Activated T-cell treated with anti-CD3 and anti-CD28 coated beads, Interleukin-2, amount 50 U/mL, for 72 hours (primary cell): ENCODE results near the gene TSNAX. TPM values are rescaled to one million over a fixed set of nuclear protein-coding genes. Genes with fewer than 3 reads are reported as not detected.
"Not testable (repeated sequence)": the region's sequence is repeated elsewhere in the genome, so short reads cannot be mapped to it uniquely, and the experiment has no call there.

Source experiments
- ATAC-seq, 2 donors: fragments of 150-1000 bp; cut with Tn5 transposase; replicated peaks in 1 of 2; 2 replicates each; pipeline ENCODE4 v1.10.0; 2021; ENCODE audit warnings: moderate library complexity in 2 of 2, mild to moderate bottlenecking in 1 of 2
- DNase-seq, 2 donors: peaks; one replicate each; pipeline ENCODE4 v3.0.0; 2021 to 2022; ENCODE audit warnings: mixed read lengths in 1 of 2
- H3K27ac Mint-ChIP-seq: one replicate; pipeline ENCODE4 v1.8.0; 2022; ENCODE audit warnings: mild to moderate bottlenecking, moderate library complexity, mixed read lengths
- H3K27me3 Mint-ChIP-seq: one replicate; pipeline ENCODE4 v1.8.0; 2022; ENCODE audit warnings: low read depth, mixed read lengths
- H3K36me3 Mint-ChIP-seq, 2 donors: one replicate each; pipeline ENCODE4 v1.8.0; 2022; ENCODE audit warnings: mixed read lengths in 2 of 2, mild to moderate bottlenecking in 1 of 2; ENCODE audit not compliant: insufficient read depth in 2 of 2
- H3K4me1 Mint-ChIP-seq: one replicate; pipeline ENCODE4 v1.8.0; 2022; ENCODE audit warnings: low read depth, mixed read lengths
- H3K4me3 Mint-ChIP-seq, 2 donors: one replicate each; pipeline ENCODE4 v1.8.0; 2022; ENCODE audit warnings: mild to moderate bottlenecking in 2 of 2, mixed read lengths in 2 of 2, moderate library complexity in 2 of 2
- H3K9me3 Mint-ChIP-seq, 2 donors: one replicate each; pipeline ENCODE4 v1.8.0; 2022; ENCODE audit warnings: mixed read lengths in 2 of 2
- total RNA-seq, 2 donors: library from RNA; stranded (reverse); gene quantifications; one replicate each; pipeline ENCODE4 v1.2.3, GENCODE V29; 2022

The TSNAX gene
- total RNA-seq, 2 donors from 2014 or later: 37.4 to 39.2 TPM

- H3K9me3 Mint-ChIP-seq: no peaks in the 10 kb centered on the region
- peaks cover 31% of the 10 kb centered on the region for H3K4me1 Mint-ChIP-seq
- no peak overlapping the region for H3K27ac Mint-ChIP-seq
- peaks cover 2 to 11% of the 10 kb centered on the region in 2 donors for H3K36me3 Mint-ChIP-seq
- H3K4me3 Mint-ChIP-seq: no peak overlapping the region
- no peaks in the 10 kb centered on the region for H3K27me3 Mint-ChIP-seq
- ATAC-seq (peak in 1 of 2 donors; percentile 26), DNase-seq (no peak)
These were observed 28.9 kb downstream of the TSNAX start for GRCh38 chr1:231557411-231557810.

DNA sequence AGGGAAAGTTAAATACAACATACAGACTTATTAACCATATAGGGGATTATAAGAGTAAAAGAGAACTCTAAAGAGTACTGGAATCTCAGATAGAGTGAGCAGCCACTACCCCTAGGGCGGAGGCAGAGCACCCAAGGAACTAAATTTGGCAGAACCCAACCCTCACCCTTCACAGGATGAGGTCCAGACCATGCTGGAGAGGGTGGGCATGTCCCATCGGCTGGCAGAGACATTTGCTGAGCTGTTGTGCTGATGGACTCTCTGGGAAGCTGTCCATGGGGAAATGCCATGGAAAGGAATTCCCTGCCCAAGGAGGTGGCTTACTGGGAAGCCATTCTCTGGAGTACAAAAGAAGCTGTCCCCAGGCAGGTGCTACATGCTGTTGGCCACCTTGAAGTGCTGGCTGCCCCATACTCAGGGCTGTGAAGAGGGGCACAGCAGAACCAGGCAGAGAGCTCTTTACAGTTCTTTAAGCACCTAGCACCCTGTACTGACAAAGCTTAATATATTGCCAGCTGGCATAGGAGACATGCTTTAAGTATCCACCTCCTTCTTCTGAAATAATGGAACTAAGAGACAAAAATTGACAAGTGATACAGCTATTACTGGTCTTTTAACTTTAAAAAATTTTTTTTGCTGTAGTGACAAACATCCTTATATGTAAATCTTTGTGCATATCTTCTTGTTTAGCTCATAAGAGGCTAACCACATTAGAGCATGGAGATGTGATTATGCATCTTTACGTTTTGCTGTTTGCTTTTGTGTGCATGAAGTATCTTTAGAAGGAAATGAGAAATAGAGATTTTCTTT is 29.6 kb downstream of the TSNAX start:
- Mint-ChIP-seq H3K27me3 (no peaks in the 10 kb centered on the region), H3K27ac (no peak overlapping the region), H3K4me1 (peaks cover 25% of the 10 kb centered on the region), H3K9me3 (no peaks in the 10 kb centered on the region), H3K36me3 (peaks cover 2 to 11% of the 10 kb centered on the region in 2 donors), H3K4me3 (no peak overlapping the region)
- DNase-seq (no peak), ATAC-seq (no peak)

DNA sequence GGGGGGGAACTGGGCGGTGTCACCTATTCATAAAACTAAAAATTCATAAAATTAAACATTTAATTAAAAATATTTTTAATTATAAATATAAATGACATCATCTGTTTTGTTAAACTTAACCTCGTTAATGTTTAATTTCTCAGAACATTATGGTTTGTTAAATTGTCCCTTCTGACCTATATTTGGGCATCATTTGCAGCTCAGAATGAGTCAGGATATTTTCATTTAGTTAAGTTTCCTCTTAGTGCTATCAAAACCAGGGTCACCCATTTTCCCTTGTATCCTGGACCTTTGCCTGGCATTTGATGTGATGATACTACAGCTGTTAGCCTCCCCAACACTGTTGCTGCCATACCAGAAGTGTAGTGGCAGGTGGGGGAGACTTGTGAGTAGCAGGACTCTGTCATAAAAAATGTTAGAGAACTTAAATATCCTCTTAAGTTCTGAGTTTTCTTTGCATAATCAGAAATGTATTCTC is 30.3 kb downstream of the TSNAX start:
- no peaks in the 10 kb centered on the region for H3K9me3 Mint-ChIP-seq
- H3K4me3 Mint-ChIP-seq: no peak overlapping the region
- peaks cover 30% of the 10 kb centered on the region for H3K4me1 Mint-ChIP-seq
- H3K36me3 Mint-ChIP-seq: peaks cover 2 to 12% of the 10 kb centered on the region in 2 donors
- no peaks in the 10 kb centered on the region for H3K27me3 Mint-ChIP-seq
- ATAC-seq: no peak
- no peak overlapping the region for H3K27ac Mint-ChIP-seq
- DNase-seq: no peak

DNA sequence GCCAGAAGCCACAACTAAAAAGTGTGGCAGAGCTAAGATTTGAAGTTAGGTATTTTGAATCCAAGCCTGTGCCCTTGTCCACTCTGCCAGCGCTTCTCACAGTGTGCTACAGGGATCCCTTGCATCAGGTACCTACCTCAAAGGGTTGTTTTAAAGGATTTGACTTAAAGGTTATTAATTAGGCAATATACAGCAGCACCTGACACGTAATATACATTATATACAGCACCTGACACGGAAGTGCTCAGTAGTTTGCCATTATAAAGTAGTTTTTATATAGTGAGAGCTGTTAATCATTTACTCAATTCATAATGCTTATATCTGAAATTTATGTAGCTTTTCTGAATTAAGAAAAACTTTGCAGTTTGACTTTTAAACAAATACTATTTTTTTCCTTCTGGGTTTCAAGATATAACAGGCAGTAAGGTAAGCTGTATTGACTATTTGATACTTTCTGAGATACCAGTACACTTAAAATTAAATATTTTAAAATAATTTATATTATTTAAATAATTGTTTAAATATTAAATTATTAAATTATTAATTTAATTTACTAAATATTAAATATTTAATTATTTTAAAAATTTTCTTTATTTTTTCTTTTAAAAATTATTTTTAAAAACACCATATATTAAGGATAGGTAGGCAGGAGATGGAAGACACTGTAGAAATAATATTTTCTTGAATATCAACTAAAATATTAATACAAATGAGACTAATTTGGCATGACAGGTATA is 33.3 kb downstream of the TSNAX start:
- Mint-ChIP-seq H3K27me3 (no peaks in the 10 kb centered on the region), H3K4me3 (no peak overlapping the region), H3K36me3 (peaks cover 0 to 8% of the 10 kb centered on the region in 2 donors), H3K27ac (no peak overlapping the region), H3K4me1 (peaks cover 16% of the 10 kb centered on the region), H3K9me3 (no peaks in the 10 kb centered on the region)
- ATAC-seq (no peak), DNase-seq (no peak)

GRCh38 chr1:231563247-231563646 is 34.8 kb downstream of the TSNAX start:
- no peak overlapping the region for H3K27ac Mint-ChIP-seq
- no peaks in the 10 kb centered on the region for H3K9me3 Mint-ChIP-seq
- H3K27me3 Mint-ChIP-seq: no peaks in the 10 kb centered on the region
- DNase-seq (no peak), ATAC-seq (no peak)
- H3K36me3 Mint-ChIP-seq: peaks cover 3 to 18% of the 10 kb centered on the region in 2 donors
- H3K4me1 Mint-ChIP-seq: peaks cover 16% of the 10 kb centered on the region
- H3K4me3 Mint-ChIP-seq: no peak overlapping the region

DNA sequence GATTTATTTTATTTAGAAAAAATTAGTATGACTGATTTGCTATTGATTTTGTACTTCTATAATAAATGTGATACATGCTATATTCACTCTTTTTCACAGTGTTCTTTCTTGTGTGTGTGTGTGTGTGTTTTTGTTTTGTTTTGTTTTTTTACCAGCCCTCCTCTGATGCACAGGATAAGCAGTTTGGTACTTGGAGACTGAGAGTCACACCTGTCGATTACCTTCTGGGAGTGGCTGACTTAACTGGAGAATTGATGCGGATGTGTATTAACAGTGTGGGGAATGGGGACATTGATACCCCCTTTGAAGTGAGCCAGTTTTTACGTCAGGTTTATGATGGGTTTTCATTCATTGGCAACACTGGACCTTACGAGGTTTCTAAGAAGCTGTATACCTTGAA is 35.9 kb downstream of the TSNAX start:
- no peak for DNase-seq
- no peak for ATAC-seq
- Mint-ChIP-seq H3K4me3 (no peak overlapping the region), H3K4me1 (peaks cover 13% of the 10 kb centered on the region), H3K27ac (no peak overlapping the region), H3K36me3 (peaks cover 3 to 20% of the 10 kb centered on the region in 2 donors), H3K27me3 (no peaks in the 10 kb centered on the region), H3K9me3 (no peaks in the 10 kb centered on the region)

DNA sequence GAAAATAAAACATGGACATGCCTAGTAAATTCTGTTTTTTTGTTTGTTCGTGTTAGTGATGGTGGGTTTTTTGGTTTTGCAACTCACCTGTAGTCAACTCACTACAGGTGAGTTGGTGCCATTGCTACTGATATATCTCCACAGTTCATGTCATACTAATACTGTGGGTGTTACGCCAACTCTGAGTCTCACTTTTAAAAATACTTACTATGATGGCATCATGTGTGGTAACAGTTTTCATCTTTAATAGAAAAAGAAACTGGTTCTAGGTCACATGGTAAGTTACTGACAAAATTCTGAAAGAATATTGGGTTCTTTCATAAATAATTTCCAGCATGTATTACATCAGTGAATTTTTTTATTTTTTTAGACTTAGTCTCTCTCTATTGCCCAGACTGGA is 38.0 kb downstream of the TSNAX start:
- no peaks in the 10 kb centered on the region for H3K27me3 Mint-ChIP-seq
- H3K9me3 Mint-ChIP-seq: no peaks in the 10 kb centered on the region
- peaks cover 13% of the 10 kb centered on the region for H3K4me1 Mint-ChIP-seq
- H3K27ac Mint-ChIP-seq: no peak overlapping the region
- DNase-seq (no peak), ATAC-seq (peak; percentile 69 to 85)
- peaks cover 3 to 17% of the 10 kb centered on the region in 2 donors for H3K36me3 Mint-ChIP-seq
- H3K4me3 Mint-ChIP-seq: no peak overlapping the region

DNA sequence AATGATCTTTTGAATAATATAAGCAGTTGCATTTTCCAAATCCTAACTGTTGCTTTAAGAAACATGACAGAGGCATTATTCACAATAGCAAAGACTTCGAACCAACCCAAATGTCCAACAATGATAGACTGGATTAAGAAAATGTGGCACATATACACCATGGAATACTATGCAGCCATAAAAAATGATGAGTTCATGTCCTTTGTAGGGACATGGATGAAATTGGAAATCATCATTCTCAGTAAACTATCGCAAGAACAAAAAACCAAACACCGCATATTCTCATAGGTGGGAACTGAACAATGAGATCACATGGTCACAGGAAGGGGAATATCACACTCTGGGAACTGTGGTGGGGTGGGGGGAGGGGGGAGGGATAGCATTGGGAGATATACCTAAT is 41.8 kb downstream of the TSNAX start:
- H3K4me3 Mint-ChIP-seq, H3K27ac Mint-ChIP-seq, H3K27me3 Mint-ChIP-seq, H3K4me1 Mint-ChIP-seq, ATAC-seq, DNase-seq, H3K9me3 Mint-ChIP-seq: not testable (repeated sequence)
- H3K36me3 Mint-ChIP-seq: peaks cover 3 to 12% of the 10 kb centered on the region in 2 donors

GRCh38 chr1:231571904-231572303 is 43.4 kb downstream of the TSNAX start:
- H3K9me3 Mint-ChIP-seq: no peaks in the 10 kb centered on the region
- DNase-seq (no peak), ATAC-seq (no peak)
- H3K4me1 Mint-ChIP-seq: peaks cover 2% of the 10 kb centered on the region
- no peak overlapping the region for H3K27ac Mint-ChIP-seq
- H3K27me3 Mint-ChIP-seq: no peaks in the 10 kb centered on the region
- peaks cover 3 to 12% of the 10 kb centered on the region in 2 donors for H3K36me3 Mint-ChIP-seq
- H3K4me3 Mint-ChIP-seq: no peak overlapping the region

DNA sequence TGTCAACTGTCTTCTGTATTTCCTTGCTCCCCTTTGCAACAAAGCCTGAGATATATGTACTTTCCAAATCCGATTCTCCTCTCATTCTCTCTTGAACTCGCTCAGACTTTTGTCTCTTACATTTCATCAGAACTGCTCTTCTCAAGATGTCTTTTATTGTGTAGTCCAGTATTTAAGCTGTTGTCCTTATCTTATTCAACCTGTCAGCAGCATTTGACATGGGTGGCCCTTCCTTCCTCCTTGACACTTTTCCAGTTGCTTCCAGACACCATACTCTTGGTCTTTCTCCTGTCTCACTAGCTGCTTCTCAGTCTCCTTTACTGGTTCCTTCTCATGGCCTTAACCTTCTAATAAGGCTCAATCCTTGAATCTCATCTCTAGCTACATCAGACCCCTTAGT is 47.0 kb downstream of the TSNAX start:
- no peak for ATAC-seq
- no peaks in the 10 kb centered on the region for H3K4me1 Mint-ChIP-seq
- H3K36me3 Mint-ChIP-seq: no peaks in the 10 kb centered on the region
- no peaks in the 10 kb centered on the region for H3K9me3 Mint-ChIP-seq
- H3K4me3 Mint-ChIP-seq: no peak overlapping the region
- H3K27ac Mint-ChIP-seq: no peak overlapping the region
- DNase-seq: no peak
- H3K27me3 Mint-ChIP-seq: no peaks in the 10 kb centered on the region

- no peak for DNase-seq
- no peaks in the 10 kb centered on the region for H3K27me3 Mint-ChIP-seq
- H3K27ac Mint-ChIP-seq: no peak overlapping the region
- no peaks in the 10 kb centered on the region for H3K9me3 Mint-ChIP-seq
- no peak overlapping the region for H3K4me3 Mint-ChIP-seq
- ATAC-seq: no peak
- H3K36me3 Mint-ChIP-seq: no peaks in the 10 kb centered on the region
- H3K4me1 Mint-ChIP-seq: no peaks in the 10 kb centered on the region
These were observed 48.6 kb downstream of the TSNAX start for GRCh38 chr1:231576804-231577718.

GRCh38 chr1:231580874-231581273 is 52.4 kb downstream of the TSNAX start:
- no peak for ATAC-seq
- no peak overlapping the region for H3K27ac Mint-ChIP-seq
- H3K27me3 Mint-ChIP-seq: no peaks in the 10 kb centered on the region
- H3K36me3 Mint-ChIP-seq: no peaks in the 10 kb centered on the region
- H3K4me1 Mint-ChIP-seq: no peaks in the 10 kb centered on the region
- no peak for DNase-seq
- no peak overlapping the region for H3K4me3 Mint-ChIP-seq
- H3K9me3 Mint-ChIP-seq: no peaks in the 10 kb centered on the region

- no peaks in the 10 kb centered on the region for H3K9me3 Mint-ChIP-seq
- ATAC-seq: no peak
- no peaks in the 10 kb centered on the region for H3K36me3 Mint-ChIP-seq
- no peaks in the 10 kb centered on the region for H3K4me1 Mint-ChIP-seq
- H3K4me3 Mint-ChIP-seq: no peak overlapping the region
- no peak overlapping the region for H3K27ac Mint-ChIP-seq
- H3K27me3 Mint-ChIP-seq: no peaks in the 10 kb centered on the region
- DNase-seq: no peak
These were observed 53.4 kb downstream of the TSNAX start for GRCh38 chr1:231581859-231582258.
